ENCODE results near the gene CNKSR1. TPM values are rescaled to one million over a fixed set of nuclear protein-coding genes. Genes with fewer than 3 reads are reported as not detected.

Gene CNKSR1
- total RNA-seq, 2 experiments from 2014 or later = 2.3 to 3.6 TPM

- no peak for ATAC-seq (ENCODE audit: poor library complexity)
These were observed 31.4 kb upstream of the CNKSR1 start for GRCh38 chr1:26145960-26146294.

GRCh38 chr1:26148887-26149286 is 28.4 kb upstream of the CNKSR1 start:
- no peak overlapping the region for H3K4me3 Mint-ChIP-seq
- Histone ChIP-seq H3K36me3 (ENCODE audit: insufficient read depth, low read length) (no peaks in the 10 kb centered on the region), H3K27ac (ENCODE audit: low read depth in 1 of 2, low read length in 2 of 2) (no peak overlapping the region), H3K9me3 (ENCODE audit: control insufficient read depth in 1 of 2, insufficient read depth in 1 of 2, low read length in 2 of 2) (no peaks in the 10 kb centered on the region), H3K27me3 (ENCODE audit: control insufficient read depth in 1 of 2, insufficient read depth in 2 of 2, low read length in 2 of 2) (peaks cover 0 to 4% of the 10 kb centered on the region in 2 experiments), H3K4me3 (ENCODE audit: low read length) (no peak overlapping the region), H3K4me1 (ENCODE audit: insufficient read depth, low read length) (peaks cover 9% of the 10 kb centered on the region)
- peaks cover 3% of the 10 kb centered on the region for H3K27me3 Mint-ChIP-seq
- TF ChIP-seq CTCF (IDR thresholded peaks at IDR 0.05) = no peak
- ATAC-seq (ENCODE audit: poor library complexity) = no peak
- no peak overlapping the region for H3K27ac Mint-ChIP-seq
- H3K4me1 Mint-ChIP-seq (ENCODE audit: low read depth) = peaks cover 6% of the 10 kb centered on the region
- no peaks in the 10 kb centered on the region for H3K9me3 Mint-ChIP-seq
- POLR2A ChIA-PET = no interaction called here
- H3K36me3 Mint-ChIP-seq (ENCODE audit: low read depth) = no peaks in the 10 kb centered on the region
- DNase-seq = no peak
- CTCF ChIA-PET = interaction anchor here (1.3 kb wide), 1 partner anchor 45 kb away, joined by 4 read pairs; no protein-coding TSS in a partner anchor
- intact Hi-C loops (cut with DNase I, micrococcal nuclease) = no loop called here

More at GRCh38 chr1:26145960-26146294, 31.4 kb upstream of the CNKSR1 start:
- Histone ChIP-seq H3K27ac (ENCODE audit: low read depth in 1 of 2, low read length in 2 of 2) (no peak overlapping the region), H3K4me1 (ENCODE audit: insufficient read depth, low read length) (peaks cover 9% of the 10 kb centered on the region), H3K27me3 (ENCODE audit: control insufficient read depth in 1 of 2, insufficient read depth in 2 of 2, low read length in 2 of 2) (no peaks in the 10 kb centered on the region), H3K4me3 (ENCODE audit: low read length) (no peak overlapping the region), H3K9me3 (ENCODE audit: control insufficient read depth in 1 of 2, insufficient read depth in 1 of 2, low read length in 2 of 2) (no peaks in the 10 kb centered on the region), H3K36me3 (ENCODE audit: insufficient read depth, low read length) (no peaks in the 10 kb centered on the region)
- no peaks in the 10 kb centered on the region for H3K27me3 Mint-ChIP-seq
- CTCF ChIA-PET = interaction anchor here (1.7 to 4.4 kb wide), 6 partner anchors 17 to 88 kb away, joined by 12 to 44 read pairs (median 28); partner anchors contain the start of genes CEP85 and ZNF593
- no peak overlapping the region for H3K4me3 Mint-ChIP-seq
- POLR2A ChIA-PET = interaction anchor here (0.8 to 3.0 kb wide), 6 partner anchors 19 to 251 kb away, joined by 3 to 38 read pairs (median 12); partner anchors contain the start of genes PDIK1L and ZNF593
- no peak overlapping the region for H3K27ac Mint-ChIP-seq
- peaks cover 6% of the 10 kb centered on the region for H3K4me1 Mint-ChIP-seq (ENCODE audit: low read depth)
- H3K9me3 Mint-ChIP-seq = no peaks in the 10 kb centered on the region
- TF ChIP-seq CTCF (IDR thresholded peaks at IDR 0.05) = no peak
- intact Hi-C loops (cut with DNase I, micrococcal nuclease) = loop anchor here (1.0 kb wide), 3 partner anchors 20 to 110 kb away; no protein-coding TSS in a partner anchor
- H3K36me3 Mint-ChIP-seq (ENCODE audit: low read depth) = no peaks in the 10 kb centered on the region
- DNase-seq = no peak

GRCh38 chr1:26153966-26154532 is 23.2 kb upstream of the CNKSR1 start:
- intact Hi-C loops (cut with DNase I, micrococcal nuclease) = no loop called here
- Histone ChIP-seq H3K27me3 (ENCODE audit: control insufficient read depth in 1 of 2, insufficient read depth in 2 of 2, low read length in 2 of 2) (peaks cover 10% of the 10 kb centered on the region in 2 experiments), H3K4me3 (ENCODE audit: low read length) (no peak overlapping the region), H3K27ac (ENCODE audit: low read depth in 1 of 2, low read length in 2 of 2) (no peak overlapping the region), H3K4me1 (ENCODE audit: insufficient read depth, low read length) (peaks cover 5% of the 10 kb centered on the region), H3K36me3 (ENCODE audit: insufficient read depth, low read length) (no peaks in the 10 kb centered on the region), H3K9me3 (ENCODE audit: control insufficient read depth in 1 of 2, insufficient read depth in 1 of 2, low read length in 2 of 2) (no peaks in the 10 kb centered on the region)
- Mint-ChIP-seq H3K4me1 (ENCODE audit: low read depth) (no peaks in the 10 kb centered on the region), H3K9me3 (no peaks in the 10 kb centered on the region), H3K27me3 (peaks cover 36% of the 10 kb centered on the region), H3K36me3 (ENCODE audit: low read depth) (no peaks in the 10 kb centered on the region), H3K27ac (no peak overlapping the region), H3K4me3 (no peak overlapping the region)
- ChIA-PET CTCF (interaction anchor here (1.3 kb wide), 1 partner anchor 9 kb away, joined by 3 read pairs; no protein-coding TSS in a partner anchor), POLR2A (no interaction called here)
- DNase-seq = no peak
- ATAC-seq (ENCODE audit: poor library complexity) = no peak
- TF ChIP-seq CTCF (IDR thresholded peaks at IDR 0.05) = no peak
